ENCODE data around the gene BRCC3.

Gene BRCC3

DNA sequence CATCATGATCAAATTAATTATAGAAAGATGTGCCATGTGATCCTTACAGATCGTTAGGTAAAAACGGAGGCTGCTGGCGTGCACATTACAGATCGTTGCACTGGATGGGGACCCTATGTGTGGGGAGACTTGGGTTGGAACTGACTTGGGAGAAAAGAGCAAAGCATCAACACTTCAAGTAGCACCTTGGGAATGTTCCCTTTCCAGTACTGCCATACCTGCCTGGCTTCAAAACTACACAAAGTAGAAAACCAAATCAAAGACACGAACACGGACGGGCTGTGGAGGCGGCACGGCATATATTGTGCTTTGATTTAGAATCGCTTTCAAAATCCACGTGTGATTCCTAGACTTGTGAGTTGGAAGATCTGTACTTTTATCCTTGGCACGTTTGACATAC, 1.3 kb upstream of the BRCC3 start:
- Histone ChIP-seq H3K27me3 (ENCODE audit: low read depth) (no peaks in the 10 kb centered on the region), H3K4me3 (peak overlapping the region; percentile 66), H3K4me1 (peaks cover 8% of the 10 kb centered on the region), H3K36me3 (replicated peaks) (peaks cover 20% of the 10 kb centered on the region), H3K9me3 (no peaks in the 10 kb centered on the region)
- in situ Hi-C loops (cut with MboI; ENCODE audit: low sequenced_read_pairs) = loop anchor here (25.0 kb wide), 1 partner anchor 308 kb away; the partner anchor contains the start of genes DKC1 and GAB3
- DNase-seq (ENCODE audit: low spot score in 2 of 2) = peak in 1 of 2 experiments; percentile 25

DNA sequence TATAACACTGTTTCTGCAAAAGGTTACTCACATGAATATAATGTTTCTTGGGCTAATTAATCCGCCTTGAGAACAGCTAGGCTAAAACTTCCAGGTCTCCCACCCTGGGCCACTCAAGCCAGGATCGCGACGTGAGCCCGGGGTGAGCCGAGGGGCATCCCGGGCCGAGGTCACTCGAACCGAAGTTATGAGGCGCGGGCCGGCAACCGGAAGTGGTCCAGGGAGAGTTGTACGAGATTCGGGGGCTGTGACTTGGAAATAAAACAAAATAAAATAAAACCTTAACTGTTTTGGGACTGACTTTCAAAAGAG, 689 bp upstream of the BRCC3 start:
- H3K27me3 ChIP-seq (ENCODE audit: low read depth) = no peaks in the 10 kb centered on the region
- H3K4me1 ChIP-seq = peaks cover 8% of the 10 kb centered on the region
- H3K9me3 ChIP-seq = no peaks in the 10 kb centered on the region
- in situ Hi-C loops (cut with MboI; ENCODE audit: low sequenced_read_pairs) = loop anchor here (25.0 kb wide), 1 partner anchor 308 kb away; the partner anchor contains the start of genes DKC1 and GAB3
- DNase-seq (ENCODE audit: low spot score in 2 of 2) = no peak
- peak overlapping the region; percentile 66 for H3K4me3 ChIP-seq
- H3K36me3 ChIP-seq (replicated peaks) = peaks cover 26% of the 10 kb centered on the region

DNA sequence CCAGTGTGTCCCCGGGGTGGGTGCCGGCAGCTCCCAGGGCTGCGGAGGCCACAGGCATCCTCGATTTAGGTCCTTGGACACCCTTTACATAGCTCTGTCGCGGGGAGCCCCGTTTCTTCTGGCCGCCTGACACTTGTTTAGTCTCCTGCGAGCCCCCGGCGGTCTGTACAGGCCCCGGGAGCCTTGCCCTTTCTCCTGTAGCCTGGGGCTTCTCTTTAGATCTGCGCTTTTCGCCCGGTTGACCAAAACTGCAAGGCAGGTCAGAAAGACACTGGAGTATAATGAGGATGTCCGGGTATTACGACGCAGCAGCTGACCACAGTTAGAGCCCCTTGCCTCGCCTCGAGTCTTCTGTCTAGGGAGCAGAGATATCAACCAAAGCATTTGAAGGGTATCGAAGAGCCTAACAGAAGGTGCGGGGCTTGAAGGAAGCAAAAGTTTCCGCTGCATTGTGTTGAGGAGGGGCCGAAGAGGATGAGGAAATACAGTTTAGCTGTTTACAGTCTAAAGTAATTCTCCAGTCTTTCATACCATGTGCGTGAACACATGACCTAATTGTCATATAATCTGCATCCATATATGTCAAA, 479 bp downstream of the BRCC3 start:
- Histone ChIP-seq H3K4me3 (peak overlapping the region; percentile 83), H3K36me3 (replicated peaks) (peaks cover 34% of the 10 kb centered on the region), H3K4me1 (peaks cover 8% of the 10 kb centered on the region), H3K27me3 (ENCODE audit: low read depth) (no peaks in the 10 kb centered on the region), H3K9me3 (no peaks in the 10 kb centered on the region)
- DNase-seq (ENCODE audit: low spot score in 2 of 2) = no peak
- in situ Hi-C loops (cut with MboI; ENCODE audit: low sequenced_read_pairs) = loop anchor here (25.0 kb wide), 1 partner anchor 309 kb away; the partner anchor contains the start of genes DKC1 and GAB3

DNA sequence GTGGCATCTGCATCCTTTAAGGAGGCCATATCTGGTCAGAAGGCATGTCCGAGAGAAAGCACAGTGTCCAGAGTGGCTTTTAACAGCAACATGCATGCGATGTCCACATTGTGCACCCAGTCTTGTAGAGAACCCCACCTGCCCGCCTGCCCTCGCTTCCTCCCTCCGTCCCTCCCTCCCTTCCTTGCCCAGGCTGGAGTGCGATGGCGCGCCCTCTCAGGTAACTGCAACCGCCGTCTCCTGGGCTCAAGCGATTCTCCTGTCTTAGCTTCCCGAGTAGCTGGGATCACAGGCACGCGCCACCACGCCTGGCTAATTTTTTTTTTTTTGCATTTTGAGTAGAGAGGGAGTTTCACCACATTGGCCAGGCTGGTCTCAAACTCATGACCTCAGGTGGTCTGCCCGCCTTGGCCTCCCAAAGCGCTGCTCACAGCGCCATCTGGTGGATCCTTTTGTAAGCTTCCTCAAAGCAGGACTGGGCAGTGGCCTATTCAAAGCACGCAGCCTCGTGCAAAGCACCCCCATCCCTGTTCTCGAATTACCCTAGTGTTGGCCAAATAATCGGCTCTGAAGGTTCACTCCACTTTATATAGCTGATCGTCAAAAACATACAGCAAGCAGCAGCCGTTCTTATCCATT, 15.0 kb downstream of the BRCC3 start:
- Histone ChIP-seq H3K4me3 (no peak overlapping the region), H3K4me1 (no peaks in the 10 kb centered on the region), H3K9me3 (no peaks in the 10 kb centered on the region), H3K27me3 (ENCODE audit: low read depth) (no peaks in the 10 kb centered on the region), H3K36me3 (replicated peaks) (peaks cover 39% of the 10 kb centered on the region)
- peak in 1 of 2 experiments; percentile 76 for DNase-seq (ENCODE audit: low spot score in 2 of 2)
- in situ Hi-C loops (cut with MboI; ENCODE audit: low sequenced_read_pairs) = no loop called here

DNA sequence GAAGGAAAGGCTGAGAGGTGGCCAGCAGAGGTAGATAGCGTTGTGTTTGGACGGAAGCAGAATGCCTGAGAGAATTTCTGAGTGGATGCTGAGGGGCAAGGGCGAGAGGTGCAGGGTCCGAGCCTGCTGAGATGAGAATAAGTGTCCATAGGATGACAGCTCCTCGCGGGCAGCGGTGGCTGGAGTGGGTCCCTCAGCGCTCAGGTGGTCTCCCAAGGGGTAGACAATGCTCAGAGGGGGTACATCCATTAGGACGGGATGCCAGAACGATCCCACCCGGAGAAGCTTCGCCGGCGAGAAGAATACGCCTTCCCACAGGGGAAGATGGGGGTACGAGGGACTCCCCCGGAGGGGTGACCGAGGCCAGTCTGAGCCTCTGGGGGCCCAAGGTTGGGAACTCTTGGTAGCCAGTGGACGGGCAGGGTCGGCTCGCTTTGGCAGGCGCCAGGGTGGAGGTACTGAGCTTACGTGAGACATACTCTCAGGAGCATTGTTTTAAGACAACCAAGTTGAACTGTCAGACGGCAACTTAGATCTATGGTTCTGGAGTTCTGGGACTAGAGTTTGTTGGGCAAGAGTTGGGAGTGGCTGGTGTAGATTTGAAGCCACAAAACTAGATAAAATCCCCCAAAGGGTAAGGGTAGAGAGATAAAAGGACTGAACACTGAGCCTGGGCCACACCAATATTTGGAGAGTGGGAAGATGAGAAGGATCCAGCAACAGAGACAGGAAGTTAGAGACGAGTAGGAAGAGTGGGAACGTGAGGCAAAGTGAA, 15.8 kb downstream of the BRCC3 start:
- Histone ChIP-seq H3K36me3 (replicated peaks) (peaks cover 42% of the 10 kb centered on the region), H3K4me3 (no peak overlapping the region), H3K9me3 (no peaks in the 10 kb centered on the region), H3K27me3 (ENCODE audit: low read depth) (no peaks in the 10 kb centered on the region), H3K4me1 (no peaks in the 10 kb centered on the region)
- no peak for DNase-seq (ENCODE audit: low spot score in 2 of 2)
- in situ Hi-C loops (cut with MboI; ENCODE audit: low sequenced_read_pairs) = no loop called here

DNA sequence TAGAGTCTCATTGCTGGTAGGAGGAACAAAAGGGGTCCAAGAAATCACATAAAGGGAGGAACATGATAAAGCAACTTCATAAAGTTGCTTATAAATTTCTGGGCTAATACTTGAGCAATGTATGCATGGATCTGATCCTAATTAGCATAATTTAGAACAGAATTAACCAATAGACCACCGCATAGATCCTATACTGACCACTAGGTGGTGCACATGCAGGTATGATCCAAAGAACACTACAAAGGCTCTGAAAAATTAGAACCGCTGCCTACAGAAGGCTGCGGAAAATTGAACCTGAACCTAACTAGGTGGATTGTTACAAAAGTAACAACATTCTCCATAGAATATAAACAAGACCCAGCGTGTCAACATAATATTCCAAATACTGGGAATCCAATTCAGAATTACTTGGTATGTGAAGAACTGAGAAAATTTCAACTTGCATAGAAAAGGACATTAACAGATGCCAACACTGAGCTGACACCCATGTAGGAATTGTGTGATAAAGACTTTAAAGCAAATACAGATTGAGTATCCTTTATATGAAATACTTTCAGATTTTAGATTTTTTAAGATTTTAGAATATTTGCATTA, 23.3 kb downstream of the BRCC3 start:
- no peaks in the 10 kb centered on the region for H3K4me1 ChIP-seq
- in situ Hi-C loops (cut with MboI; ENCODE audit: low sequenced_read_pairs) = no loop called here
- peaks cover 28% of the 10 kb centered on the region for H3K36me3 ChIP-seq (replicated peaks)
- no peaks in the 10 kb centered on the region for H3K27me3 ChIP-seq (ENCODE audit: low read depth)
- no peak overlapping the region for H3K4me3 ChIP-seq
- peak; percentile 46 to 54 for DNase-seq (ENCODE audit: low spot score in 2 of 2)
- no peaks in the 10 kb centered on the region for H3K9me3 ChIP-seq

DNA sequence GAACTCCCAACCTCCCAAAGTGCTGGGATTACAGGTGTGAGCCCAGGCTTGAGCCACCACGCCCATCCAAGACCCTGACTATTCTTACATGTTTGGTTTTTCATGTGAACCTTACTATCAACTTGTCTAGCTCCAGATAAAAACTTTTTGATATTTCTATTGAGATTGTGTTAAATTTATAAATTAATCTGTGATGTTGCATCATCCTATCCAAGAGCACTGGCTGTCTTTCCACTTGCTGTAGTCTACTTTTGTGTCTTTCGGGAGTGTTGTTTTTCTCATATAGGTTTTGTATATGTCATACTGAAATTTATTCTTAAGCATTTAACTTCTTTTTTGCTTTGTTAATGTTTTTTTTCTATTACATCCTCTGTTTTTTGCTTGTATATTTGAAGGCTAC, 34.6 kb downstream of the BRCC3 start:
- Histone ChIP-seq H3K27me3 (ENCODE audit: low read depth) (no peaks in the 10 kb centered on the region), H3K36me3 (replicated peaks) (peaks cover 14% of the 10 kb centered on the region; the same call in 1 of the 2 replicates), H3K4me1 (no peaks in the 10 kb centered on the region; the same call in 1 of the 2 replicates), H3K9me3 (no peaks in the 10 kb centered on the region), H3K4me3 (no peak overlapping the region)
- in situ Hi-C loops (cut with MboI; ENCODE audit: low sequenced_read_pairs) = no loop called here
- DNase-seq (ENCODE audit: low spot score in 2 of 2) = no peak

DNA sequence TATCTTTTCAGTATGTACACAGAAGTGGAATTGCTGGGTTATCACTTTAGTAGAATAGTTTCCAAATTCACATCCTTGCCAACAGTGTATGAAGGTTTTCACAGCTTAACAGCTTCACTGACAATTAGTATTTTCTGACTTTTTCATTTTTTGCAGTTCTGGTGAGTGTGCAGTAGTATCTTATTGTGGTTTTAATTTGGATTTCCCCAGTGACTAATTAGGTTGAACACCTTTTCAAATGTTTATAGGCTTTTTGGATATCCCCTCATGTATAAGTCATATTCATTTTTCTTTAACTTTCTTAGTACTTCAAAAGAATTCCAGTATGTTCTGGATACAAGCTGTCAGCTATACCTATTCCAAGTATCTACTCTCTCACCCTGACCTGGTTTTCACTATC, 37.1 kb downstream of the BRCC3 start:
- no peaks in the 10 kb centered on the region; the same call in 1 of the 2 replicates for H3K4me1 ChIP-seq
- no peaks in the 10 kb centered on the region for H3K9me3 ChIP-seq
- H3K27me3 ChIP-seq (ENCODE audit: low read depth) = no peaks in the 10 kb centered on the region
- DNase-seq (ENCODE audit: low spot score in 2 of 2) = no peak
- peaks cover 15% of the 10 kb centered on the region; the same call in 1 of the 2 replicates for H3K36me3 ChIP-seq (replicated peaks)
- no peak overlapping the region for H3K4me3 ChIP-seq
- in situ Hi-C loops (cut with MboI; ENCODE audit: low sequenced_read_pairs) = no loop called here

DNA sequence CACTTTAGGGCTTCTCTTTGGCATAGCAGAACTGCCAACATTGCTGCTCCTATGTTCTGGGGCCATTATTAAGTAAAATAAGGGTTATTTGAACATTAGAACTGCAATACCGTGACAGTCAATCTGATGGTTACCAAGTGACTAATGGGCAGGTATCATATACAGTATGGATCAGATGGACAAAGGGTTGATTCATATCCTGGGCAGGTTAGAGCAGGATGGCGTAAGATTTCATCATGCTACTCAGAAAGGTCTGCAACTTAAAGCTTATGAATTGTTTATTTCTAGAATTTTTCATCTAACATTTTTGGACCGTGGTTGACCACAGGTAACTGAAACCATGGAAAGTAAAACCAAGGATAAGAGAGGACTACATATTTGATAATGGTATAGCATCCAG, 40.9 kb downstream of the BRCC3 start:
- no peaks in the 10 kb centered on the region for H3K4me1 ChIP-seq
- H3K27me3 ChIP-seq (ENCODE audit: low read depth) = no peaks in the 10 kb centered on the region
- H3K36me3 ChIP-seq (replicated peaks) = peaks cover 24% of the 10 kb centered on the region
- in situ Hi-C loops (cut with MboI; ENCODE audit: low sequenced_read_pairs) = no loop called here
- DNase-seq (ENCODE audit: low spot score in 2 of 2) = no peak
- H3K9me3 ChIP-seq = no peaks in the 10 kb centered on the region
- no peak overlapping the region for H3K4me3 ChIP-seq

DNA sequence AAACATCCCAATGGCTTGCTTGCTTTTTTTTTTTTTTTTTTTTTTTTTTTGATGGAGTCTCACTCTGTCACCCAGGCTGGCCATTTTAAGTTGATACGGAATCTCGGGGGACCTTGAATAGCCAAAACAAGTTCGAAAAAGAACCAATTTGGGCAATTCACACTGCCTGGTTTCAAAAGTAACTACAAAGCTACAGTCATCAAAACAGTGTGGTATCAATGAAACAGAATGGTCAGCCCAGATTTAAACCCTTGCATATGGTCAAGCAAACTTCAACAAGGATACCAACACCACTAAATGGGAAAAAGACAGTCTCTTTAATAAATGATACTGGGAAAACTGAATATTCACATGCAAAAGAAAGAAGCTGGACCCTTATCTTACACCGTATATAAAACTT, 41.8 kb downstream of the BRCC3 start:
- no peak for DNase-seq (ENCODE audit: low spot score in 2 of 2)
- Histone ChIP-seq H3K27me3 (ENCODE audit: low read depth) (no peaks in the 10 kb centered on the region), H3K9me3 (no peaks in the 10 kb centered on the region), H3K4me3 (no peak overlapping the region), H3K36me3 (replicated peaks) (peaks cover 17% of the 10 kb centered on the region), H3K4me1 (no peaks in the 10 kb centered on the region)
- in situ Hi-C loops (cut with MboI; ENCODE audit: low sequenced_read_pairs) = no loop called here

DNA sequence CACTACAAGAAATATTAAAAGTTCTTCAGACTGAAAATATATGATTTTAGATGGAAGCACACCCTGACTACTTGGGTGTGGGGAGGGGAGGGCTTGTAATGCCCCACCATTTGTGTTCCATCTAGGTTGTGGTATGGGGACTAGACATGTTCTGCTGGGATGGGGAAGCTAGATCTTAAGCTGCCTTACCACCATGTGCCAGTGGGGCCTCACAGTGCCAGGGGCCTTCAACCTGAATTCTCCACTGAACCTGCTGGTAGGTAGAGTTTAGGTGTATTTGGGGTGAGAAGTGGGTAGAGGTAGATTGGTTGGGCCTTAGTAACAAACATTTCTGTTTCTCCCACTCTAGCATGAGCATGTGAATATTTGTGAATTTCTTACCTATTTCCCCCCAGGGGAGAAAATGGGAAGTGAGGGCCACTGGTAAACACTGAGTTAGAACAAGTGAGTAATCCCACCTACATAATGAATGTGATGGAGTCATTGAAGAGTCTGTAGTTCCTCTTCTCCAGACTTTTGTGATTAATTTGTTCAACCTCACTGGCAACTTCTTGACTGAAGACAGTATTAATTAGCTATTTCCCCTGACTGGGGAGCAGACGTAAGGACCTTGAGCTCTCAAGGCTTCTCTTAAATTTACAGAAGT, 44.0 kb downstream of the BRCC3 start:
- Histone ChIP-seq H3K27me3 (ENCODE audit: low read depth) (no peaks in the 10 kb centered on the region), H3K4me1 (no peaks in the 10 kb centered on the region), H3K36me3 (replicated peaks) (peaks cover 23% of the 10 kb centered on the region), H3K9me3 (no peaks in the 10 kb centered on the region), H3K4me3 (no peak overlapping the region)
- in situ Hi-C loops (cut with MboI; ENCODE audit: low sequenced_read_pairs) = no loop called here
- no peak for DNase-seq (ENCODE audit: low spot score in 2 of 2)

DNA sequence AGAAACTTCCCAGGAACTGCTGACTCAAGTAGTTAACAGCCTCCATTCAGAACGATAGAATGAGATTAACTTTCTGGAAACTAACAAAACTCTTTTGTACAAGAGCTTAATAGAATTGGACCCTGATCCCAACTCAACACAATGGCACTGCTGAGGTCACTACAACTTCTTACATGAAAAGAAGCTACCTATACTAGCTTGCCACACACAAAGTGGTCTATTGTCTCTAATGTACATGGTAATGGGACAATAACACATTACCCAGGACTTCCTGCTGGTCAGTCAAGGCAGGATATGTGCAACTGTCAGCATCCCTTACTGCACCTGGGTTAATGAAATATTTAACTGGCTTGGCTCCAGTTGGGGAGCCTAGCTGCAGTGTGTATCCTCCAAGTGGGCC, 56.2 kb downstream of the BRCC3 start:
- H3K4me3 ChIP-seq = no peak overlapping the region
- peaks cover 8% of the 10 kb centered on the region for H3K36me3 ChIP-seq (replicated peaks)
- H3K4me1 ChIP-seq = no peaks in the 10 kb centered on the region
- in situ Hi-C loops (cut with MboI; ENCODE audit: low sequenced_read_pairs) = no loop called here
- no peaks in the 10 kb centered on the region for H3K27me3 ChIP-seq (ENCODE audit: low read depth)
- DNase-seq (ENCODE audit: low spot score in 2 of 2) = no peak
- no peaks in the 10 kb centered on the region for H3K9me3 ChIP-seq

DNA sequence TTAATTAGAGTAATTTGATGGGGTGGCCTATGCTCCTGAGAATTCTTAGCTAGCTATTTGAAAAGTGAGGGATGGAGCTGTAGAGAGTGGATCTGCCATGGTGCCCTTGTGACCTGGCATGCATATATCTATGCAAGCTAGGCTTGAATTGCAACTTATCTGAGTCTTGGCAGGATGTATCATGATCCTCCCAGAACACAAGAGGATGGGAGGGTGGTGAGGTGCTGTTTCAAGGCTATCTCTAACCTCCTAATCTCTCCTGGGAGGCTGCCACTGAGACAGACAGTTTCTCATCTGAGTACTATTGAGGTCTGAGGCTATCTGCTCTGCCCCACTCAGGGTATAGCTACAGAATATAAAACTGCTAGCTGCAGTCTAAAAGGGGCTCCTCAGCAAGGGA, 56.6 kb downstream of the BRCC3 start:
- no peak overlapping the region for H3K4me3 ChIP-seq
- no peaks in the 10 kb centered on the region for H3K4me1 ChIP-seq
- in situ Hi-C loops (cut with MboI; ENCODE audit: low sequenced_read_pairs) = no loop called here
- DNase-seq (ENCODE audit: low spot score in 2 of 2) = no peak
- peaks cover 7% of the 10 kb centered on the region for H3K36me3 ChIP-seq (replicated peaks)
- H3K27me3 ChIP-seq (ENCODE audit: low read depth) = no peaks in the 10 kb centered on the region
- H3K9me3 ChIP-seq = no peaks in the 10 kb centered on the region

Measured in HAP-1 (cell line).